Mucosa of rectum (tissue), 2 donors: ENCODE measurements around the gene ZNF410.
"Not testable (repeated sequence)": the region's sequence is repeated elsewhere in the genome, so short reads cannot be mapped to it uniquely, and the experiment has no call there.

Experiments used
- H3K27ac ChIP-seq, 2 donors: one replicate each; pipeline ENCODE4 v1.7.0; 2013; ENCODE audit warnings: inconsistent platforms in 2 of 2, low read depth in 2 of 2, low read length in 2 of 2
- H3K27me3 ChIP-seq, 2 donors: one replicate each; pipeline ENCODE4 v1.7.0; 2013; ENCODE audit warnings: low read length in 2 of 2; ENCODE audit not compliant: control insufficient read depth in 2 of 2, insufficient read depth in 2 of 2
- H3K36me3 ChIP-seq, 2 donors: one replicate each; pipeline ENCODE4 v1.7.0; 2013; ENCODE audit warnings: low read length in 2 of 2; ENCODE audit not compliant: control insufficient read depth in 2 of 2, insufficient read depth in 2 of 2
- H3K4me1 ChIP-seq, 2 donors: one replicate each; pipeline ENCODE4 v1.7.0; 2013; ENCODE audit warnings: low read length in 2 of 2, mild to moderate bottlenecking in 1 of 2; ENCODE audit not compliant: control insufficient read depth in 2 of 2, insufficient read depth in 2 of 2
- H3K4me3 ChIP-seq, 2 donors: one replicate each; pipeline ENCODE4 v1.7.0; 2013; ENCODE audit warnings: low read length in 2 of 2
- H3K9ac ChIP-seq, 2 donors: one replicate each; pipeline ENCODE4 v1.7.0; 2013; ENCODE audit warnings: low read length in 2 of 2, low read depth in 1 of 2, mild to moderate bottlenecking in 1 of 2
- H3K9me3 ChIP-seq, 2 donors: one replicate each; pipeline ENCODE4 v1.7.0; 2013; ENCODE audit warnings: low read length in 2 of 2; ENCODE audit not compliant: control insufficient read depth in 2 of 2
- donor health status: healthy.
- donor health status: Normal muscosa, but diverticular disease.

The ZNF410 gene

GRCh38 chr14:73886449-73887317, at the start of gene ZNF410:
Gene ZNF410, plus strand, starts transcription at chr14:73886859. Its CDS starts 5,317 bp downstream, at chr14:73892176.
- H3K9ac ChIP-seq = peak within 1 kb of the TSS; percentile 78 to 97
- H3K27me3 ChIP-seq = no peaks in the 10 kb centered on the region
- peak within 1 kb of the TSS; percentile 85 to 92 for H3K27ac ChIP-seq
- H3K4me3 ChIP-seq = peak within 1 kb of the TSS; percentile 68 to 96
- H3K9me3 ChIP-seq = no peaks in the 10 kb centered on the region
- peaks cover 14 to 19% of the 10 kb centered on the region in 2 donors for H3K4me1 ChIP-seq
- peaks cover 0 to 2% of the 10 kb centered on the region in 2 donors for H3K36me3 ChIP-seq

GRCh38 chr14:73838293-73839034, 48.2 kb upstream of the ZNF410 start:
- not testable (repeated sequence) for H3K27ac ChIP-seq, H3K9me3 ChIP-seq, H3K36me3 ChIP-seq, H3K4me1 ChIP-seq, H3K9ac ChIP-seq, H3K27me3 ChIP-seq, H3K4me3 ChIP-seq

GRCh38 chr14:73842201-73842600, 44.5 kb upstream of the ZNF410 start:
- Histone ChIP-seq H3K4me3 (no peak overlapping the region), H3K36me3 (no peaks in the 10 kb centered on the region), H3K27me3 (no peaks in the 10 kb centered on the region), H3K9ac (no peak overlapping the region), H3K4me1 (no peaks in the 10 kb centered on the region), H3K9me3 (no peaks in the 10 kb centered on the region), H3K27ac (no peak overlapping the region)

- no peak overlapping the region for H3K4me3 ChIP-seq
- H3K27me3 ChIP-seq = no peaks in the 10 kb centered on the region
- no peaks in the 10 kb centered on the region for H3K9me3 ChIP-seq
- H3K4me1 ChIP-seq = no peaks in the 10 kb centered on the region
- H3K36me3 ChIP-seq = no peaks in the 10 kb centered on the region
- no peak overlapping the region for H3K27ac ChIP-seq
- H3K9ac ChIP-seq = no peak overlapping the region
These were observed 43.8 kb upstream of the ZNF410 start for GRCh38 chr14:73842851-73843250.

- Histone ChIP-seq H3K9me3 (no peaks in the 10 kb centered on the region), H3K27ac (no peak overlapping the region), H3K4me1 (no peaks in the 10 kb centered on the region), H3K27me3 (no peaks in the 10 kb centered on the region), H3K9ac (no peak overlapping the region), H3K36me3 (no peaks in the 10 kb centered on the region), H3K4me3 (no peak overlapping the region)
These were observed 43.4 kb upstream of the ZNF410 start for GRCh38 chr14:73843296-73843695.

- H3K9me3 ChIP-seq = no peaks in the 10 kb centered on the region
- H3K9ac ChIP-seq = no peak overlapping the region
- no peak overlapping the region for H3K27ac ChIP-seq
- H3K27me3 ChIP-seq = no peaks in the 10 kb centered on the region
- no peak overlapping the region for H3K4me3 ChIP-seq
- H3K4me1 ChIP-seq = peaks cover 9 to 15% of the 10 kb centered on the region in 2 donors
- no peaks in the 10 kb centered on the region for H3K36me3 ChIP-seq
These were observed 39.7 kb upstream of the ZNF410 start for GRCh38 chr14:73846947-73847346.

GRCh38 chr14:73851000-73851399, 35.7 kb upstream of the ZNF410 start:
- H3K9me3 ChIP-seq = no peaks in the 10 kb centered on the region
- H3K4me3 ChIP-seq = peak overlapping the region; percentile 81 to 93
- H3K36me3 ChIP-seq = no peaks in the 10 kb centered on the region
- no peaks in the 10 kb centered on the region for H3K27me3 ChIP-seq
- peaks cover 16 to 23% of the 10 kb centered on the region in 2 donors for H3K4me1 ChIP-seq
- H3K27ac ChIP-seq = peak overlapping the region; percentile 86 to 94
- peak overlapping the region; percentile 78 to 87 for H3K9ac ChIP-seq

- H3K4me1 ChIP-seq = peaks cover 16 to 23% of the 10 kb centered on the region in 2 donors
- H3K9me3 ChIP-seq = no peaks in the 10 kb centered on the region
- H3K27ac ChIP-seq = peak within 1 kb of the TSS; percentile 86 to 94
These were observed 34.9 kb upstream of the ZNF410 start, which contains the start of gene PTGR2 for GRCh38 chr14:73851567-73852382. Gene PTGR2, plus strand, starts transcription at chr14:73851831. Its CDS starts 7,032 bp downstream, at chr14:73858863.

GRCh38 chr14:73859145-73859544, 27.5 kb upstream of the ZNF410 start:
- no peaks in the 10 kb centered on the region for H3K4me1 ChIP-seq
- no peaks in the 10 kb centered on the region for H3K27me3 ChIP-seq
- no peak overlapping the region for H3K27ac ChIP-seq
- no peak overlapping the region for H3K9ac ChIP-seq
- peaks cover 0 to 6% of the 10 kb centered on the region in 2 donors for H3K36me3 ChIP-seq
- H3K9me3 ChIP-seq = no peaks in the 10 kb centered on the region
- no peak overlapping the region for H3K4me3 ChIP-seq

More at GRCh38 chr14:73851567-73852382, 34.9 kb upstream of the ZNF410 start, which contains the start of gene PTGR2:
- Histone ChIP-seq H3K4me3 (peak within 1 kb of the TSS; percentile 81 to 93), H3K36me3 (no peaks in the 10 kb centered on the region), H3K9ac (peak within 1 kb of the TSS; percentile 78 to 87), H3K27me3 (no peaks in the 10 kb centered on the region)
